ENCODE data around the gene C16orf87.
"Not testable (repeated sequence)": the region's sequence is repeated elsewhere in the genome, so short reads cannot be mapped to it uniquely, and the experiment has no call there.

C16orf87 gene

DNA sequence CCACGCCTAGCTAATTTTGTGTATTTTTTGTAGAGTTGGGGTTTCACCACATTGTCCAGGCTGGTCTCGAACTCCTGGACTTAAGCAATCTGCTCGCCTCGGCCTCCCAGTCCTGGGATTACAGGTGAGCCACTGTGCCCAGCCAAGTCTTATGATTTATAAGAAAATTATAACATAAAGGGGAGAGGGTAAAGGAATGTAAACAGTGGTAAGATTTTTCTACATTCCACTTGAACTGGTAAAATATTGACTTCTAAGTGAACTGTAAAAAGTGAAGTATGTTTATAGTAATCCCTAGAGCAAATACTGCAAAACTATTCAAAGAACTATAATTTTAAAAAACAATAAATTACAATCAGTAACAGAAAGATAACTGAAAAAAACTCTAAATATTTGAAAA is 33.5 kb downstream of the C16orf87 start:
- no peak for DNase-seq

DNA sequence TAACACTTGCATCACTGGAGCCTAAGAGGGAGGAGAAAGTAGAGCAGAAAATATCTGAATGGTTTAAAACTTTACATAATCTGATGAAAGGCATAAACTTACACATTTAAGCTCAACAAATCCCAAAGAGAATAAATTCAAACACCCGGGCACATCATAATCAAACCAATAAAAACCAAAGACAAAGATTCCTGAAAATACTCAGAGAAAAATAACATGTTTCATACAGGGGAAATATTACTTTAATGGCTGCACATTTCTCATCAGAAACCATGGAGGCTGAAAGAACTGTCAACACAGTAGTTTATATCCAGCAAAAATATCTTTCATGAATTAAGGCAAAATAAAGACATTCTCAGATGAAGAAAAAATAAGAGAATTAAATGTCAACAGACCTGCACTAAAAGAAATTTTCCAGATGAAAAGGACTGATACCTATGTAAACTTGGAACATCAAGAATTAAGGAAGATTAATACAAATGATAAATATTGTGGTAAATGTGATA is 34.2 kb downstream of the C16orf87 start:
- DNase-seq, result no peak

DNA sequence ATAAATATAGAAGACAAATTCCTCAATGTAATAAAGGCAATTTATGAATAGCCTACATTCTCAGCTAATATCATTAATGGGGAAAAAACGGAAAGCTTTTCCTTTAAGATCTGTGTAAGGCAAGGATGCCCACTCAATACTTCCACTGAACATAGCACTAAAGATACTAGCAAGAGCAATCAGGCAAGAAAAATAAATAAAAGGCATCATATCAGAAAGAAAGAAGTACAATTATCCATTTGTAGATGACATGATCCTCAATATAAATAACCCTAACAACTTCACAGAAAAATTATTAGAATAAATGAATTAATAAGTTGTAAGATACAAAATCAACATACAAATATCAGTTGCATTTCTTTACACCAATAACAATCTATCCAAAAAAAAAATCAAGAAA is 37.1 kb downstream of the C16orf87 start:
- DNase-seq, result no peak

DNA sequence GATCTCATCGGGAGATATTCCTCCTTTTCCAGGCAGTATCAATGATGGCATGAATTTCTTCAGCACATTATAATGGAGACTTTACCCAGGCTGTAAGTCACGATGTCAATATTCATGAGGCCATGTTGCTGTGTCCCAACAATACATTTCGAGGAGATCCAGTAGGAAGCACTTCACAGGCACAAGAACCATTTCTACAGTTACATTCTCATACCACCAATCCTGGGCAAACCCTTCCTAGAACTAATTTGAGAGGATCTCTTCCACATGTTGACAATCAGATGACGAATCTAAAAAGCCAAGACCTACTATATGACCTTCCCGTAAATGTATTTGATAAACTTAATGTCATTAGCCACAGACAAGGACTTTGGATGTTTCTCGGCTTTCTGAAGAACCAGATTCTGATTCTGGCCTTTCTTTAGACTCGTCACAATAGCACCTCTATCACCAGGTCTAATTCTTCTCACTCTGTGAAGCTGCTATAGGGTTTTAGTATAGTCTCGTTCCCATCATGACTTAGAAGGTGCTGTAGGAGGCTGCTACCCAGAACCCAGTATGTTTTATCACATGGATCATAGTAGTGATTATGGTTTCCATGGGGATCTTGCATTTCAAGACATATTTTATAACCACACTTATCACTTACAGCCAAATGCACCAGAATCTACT is 40.2 kb downstream of the C16orf87 start:
- DNase-seq, result no peak

DNA sequence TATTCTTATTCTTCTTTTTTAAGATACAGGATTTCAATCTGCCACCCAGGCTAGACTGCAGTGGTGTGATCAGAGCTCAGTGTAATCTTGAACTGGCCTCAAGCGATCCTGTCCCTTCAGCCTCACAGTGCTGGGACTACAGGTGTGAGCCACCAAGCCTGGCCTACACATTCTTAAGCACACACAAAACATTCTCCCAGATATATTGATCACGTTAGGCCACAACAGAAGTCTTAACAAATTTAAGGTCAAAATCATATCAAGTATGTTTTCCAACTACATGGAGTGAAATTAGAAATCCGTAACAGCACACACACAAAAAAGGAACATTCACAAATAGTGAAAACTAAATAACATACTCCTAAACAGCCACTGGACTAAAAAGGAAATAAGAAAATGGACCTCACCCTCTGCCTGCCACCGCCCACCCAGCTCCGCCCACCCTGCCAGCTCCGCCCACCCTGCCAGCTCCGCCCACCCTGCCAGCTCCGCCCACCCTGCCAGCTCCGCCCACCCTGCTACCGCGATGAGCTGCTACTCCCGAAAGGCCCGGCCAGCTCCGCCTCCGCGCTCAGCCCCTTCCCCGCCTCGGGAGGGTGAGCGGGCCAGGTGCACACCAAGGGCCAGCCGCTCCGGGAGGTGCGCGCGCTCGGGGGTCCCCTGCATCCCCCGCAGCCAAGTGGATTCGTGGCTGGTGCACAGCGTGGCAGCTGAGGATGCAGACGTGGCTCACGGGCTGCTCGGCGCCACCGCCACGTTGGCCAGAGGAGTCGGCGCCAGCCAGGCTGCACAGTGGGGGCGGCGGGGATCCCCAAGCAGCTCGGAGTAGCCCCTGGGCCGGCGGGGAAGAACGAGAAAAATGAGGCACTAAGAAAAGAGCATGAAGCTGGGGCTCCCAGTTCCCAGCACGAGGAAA is 41.2 kb downstream of the C16orf87 start:
- DNase-seq, result peak; percentile 74

DNA sequence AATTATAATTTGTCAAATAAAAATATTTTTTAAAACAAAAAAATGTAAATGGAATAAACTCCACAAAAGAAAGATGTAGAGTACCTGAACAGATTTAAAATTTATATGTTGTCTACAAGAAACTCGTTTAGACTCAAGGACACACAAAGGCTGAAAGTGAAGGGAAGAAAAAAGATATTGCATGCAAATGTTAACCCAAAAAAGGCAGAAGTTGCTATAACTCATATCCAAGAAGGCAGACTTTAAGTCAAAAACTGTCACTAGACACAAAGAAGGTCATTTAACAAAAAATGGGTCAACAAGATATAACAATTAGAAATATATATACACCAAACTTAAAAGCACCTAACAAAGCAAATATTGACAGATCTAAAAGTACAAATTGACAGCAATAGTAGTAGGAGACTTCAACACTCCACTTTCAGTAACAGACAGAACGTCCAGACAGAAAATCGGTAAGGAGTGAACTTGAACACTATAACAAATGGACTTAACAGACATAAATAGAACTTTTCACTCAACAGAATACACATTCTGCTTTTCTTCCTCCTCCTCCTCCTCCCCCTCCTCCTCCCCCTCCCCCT is 42.0 kb downstream of the C16orf87 start:
- no peak for DNase-seq

DNA sequence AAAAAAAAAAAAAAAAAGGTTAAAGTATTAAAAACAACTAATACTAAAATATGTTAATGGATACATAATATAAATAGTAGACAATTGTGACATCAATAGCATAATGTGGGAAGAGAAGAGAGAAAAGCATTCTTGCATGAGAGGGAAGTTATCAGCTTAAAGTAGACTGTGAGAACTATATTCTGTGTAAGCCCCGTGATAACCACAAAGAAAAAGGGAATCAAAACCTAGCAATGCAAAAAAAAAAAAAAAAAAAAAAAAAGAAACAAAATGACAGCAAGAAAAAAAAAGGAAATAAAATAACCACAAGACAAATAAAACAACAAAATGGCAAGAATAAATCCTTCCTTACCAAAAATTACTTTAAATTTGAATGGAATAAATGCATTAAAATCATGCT is 43.1 kb downstream of the C16orf87 start:
- DNase-seq, result no peak

DNA sequence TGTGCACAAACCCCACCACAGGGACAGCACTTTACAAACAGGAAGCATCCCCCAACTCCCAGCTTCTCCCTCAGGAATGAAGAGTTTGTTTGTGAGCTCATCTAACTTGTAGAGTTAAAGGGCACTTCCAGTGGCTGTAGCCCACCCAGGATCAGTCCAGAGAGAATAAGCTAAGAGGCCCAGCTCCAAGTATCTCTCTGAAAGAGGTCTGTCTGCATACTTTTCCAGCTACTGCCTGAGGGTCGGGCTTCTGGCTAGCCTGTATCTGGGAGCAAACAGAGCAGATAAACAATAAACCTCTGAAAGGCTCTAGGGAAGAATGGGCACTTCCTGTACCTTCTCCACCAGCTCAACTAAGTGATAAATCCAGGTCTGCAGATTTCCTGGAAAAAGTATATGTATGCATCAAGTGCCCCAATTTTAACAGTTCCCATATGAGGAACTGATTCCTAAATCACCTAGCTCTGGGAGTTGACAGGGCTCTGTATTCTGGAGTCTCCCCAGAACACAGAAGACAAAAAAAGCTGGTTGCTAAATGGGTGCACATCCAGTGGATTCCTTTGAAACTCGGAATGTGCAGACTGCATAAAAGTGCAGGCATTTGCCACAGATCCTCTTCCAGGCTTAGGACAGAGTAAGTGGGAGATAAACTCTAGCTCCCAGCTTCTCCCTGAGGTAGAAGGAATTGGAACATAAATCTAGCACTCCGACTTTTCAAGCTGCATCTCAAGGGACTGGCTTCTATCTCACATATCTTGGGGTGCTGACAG is 45.7 kb downstream of the C16orf87 start:
- no peak for DNase-seq

DNA sequence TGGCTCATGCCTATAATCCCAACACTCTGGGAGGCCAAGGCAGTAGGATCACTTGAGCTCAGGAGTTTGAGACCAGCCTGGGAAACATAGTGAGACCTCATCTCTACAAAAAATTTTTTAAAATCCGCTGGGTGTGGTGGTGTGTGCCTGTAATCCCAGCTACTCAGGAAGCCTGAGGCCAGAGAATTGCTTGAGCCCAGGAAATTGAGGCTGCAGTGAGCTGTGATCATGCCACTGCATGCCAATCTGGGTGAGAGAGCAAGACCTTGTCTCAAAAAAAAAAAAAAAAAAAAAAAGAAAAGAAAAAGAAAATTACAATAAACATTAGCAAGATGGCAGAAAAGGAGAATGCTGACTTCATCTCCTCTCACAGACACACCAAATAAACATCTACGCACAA is 46.4 kb downstream of the C16orf87 start:
- not testable (repeated sequence) for DNase-seq

DNA sequence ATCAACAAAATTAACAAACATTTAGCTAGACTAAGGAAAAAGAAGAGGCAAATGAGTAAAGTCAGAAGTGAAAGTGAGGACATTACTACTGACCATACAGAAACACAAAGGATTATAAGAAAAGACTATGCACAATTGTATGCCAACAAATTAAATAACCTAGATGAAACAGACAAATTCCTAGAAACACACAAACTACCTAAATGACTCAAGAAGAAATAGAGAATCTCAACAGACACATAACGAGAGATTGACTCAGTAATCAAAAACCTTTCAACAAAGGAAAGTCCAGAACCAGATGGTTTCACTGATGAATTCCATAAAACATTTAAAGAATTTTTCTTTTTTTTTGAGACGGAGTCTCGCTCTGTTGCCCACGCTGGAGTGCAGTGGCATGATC is 47.2 kb downstream of the C16orf87 start:
- no peak for DNase-seq

DNA sequence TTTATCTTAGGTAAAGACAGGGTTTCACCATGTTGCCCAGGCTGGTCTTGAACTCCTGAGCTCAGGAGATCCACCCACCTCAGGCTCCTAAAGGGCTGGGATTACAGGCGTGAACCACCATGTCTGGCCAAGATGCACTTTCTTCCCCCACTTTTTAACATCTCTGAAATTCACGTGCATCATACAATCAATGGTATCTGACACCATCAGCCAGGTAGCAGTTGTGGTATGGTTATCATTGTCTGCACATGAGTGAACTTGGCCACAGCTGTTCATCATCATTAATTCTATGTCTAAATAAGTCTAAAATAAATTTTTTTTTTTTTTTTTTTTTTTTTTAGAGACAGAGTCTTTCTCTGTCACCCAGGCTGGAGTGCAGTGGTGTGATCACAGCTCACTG is 48.7 kb downstream of the C16orf87 start:
- DNase-seq, result no peak

DNA sequence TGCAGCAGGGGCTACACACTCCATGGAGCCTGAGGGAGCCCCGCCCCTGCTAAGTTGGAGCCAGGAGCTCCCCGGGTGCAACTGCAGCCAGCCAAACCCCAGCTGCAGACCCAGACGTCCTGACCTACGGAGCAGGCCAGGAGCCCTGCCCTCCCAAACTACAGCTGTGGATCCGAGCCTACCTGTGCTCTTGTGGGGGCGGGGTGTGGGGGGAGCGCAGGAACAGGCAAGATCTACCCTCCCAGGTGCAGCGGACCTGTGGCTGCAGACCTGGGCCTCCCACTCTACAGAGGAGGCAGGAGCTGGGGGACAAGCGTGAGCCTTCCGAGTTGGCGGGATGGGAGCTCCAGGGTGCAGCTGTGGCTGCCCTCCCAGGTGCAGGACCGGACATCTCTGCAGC is 53.2 kb downstream of the C16orf87 start:
- DNase-seq, result no peak

DNA sequence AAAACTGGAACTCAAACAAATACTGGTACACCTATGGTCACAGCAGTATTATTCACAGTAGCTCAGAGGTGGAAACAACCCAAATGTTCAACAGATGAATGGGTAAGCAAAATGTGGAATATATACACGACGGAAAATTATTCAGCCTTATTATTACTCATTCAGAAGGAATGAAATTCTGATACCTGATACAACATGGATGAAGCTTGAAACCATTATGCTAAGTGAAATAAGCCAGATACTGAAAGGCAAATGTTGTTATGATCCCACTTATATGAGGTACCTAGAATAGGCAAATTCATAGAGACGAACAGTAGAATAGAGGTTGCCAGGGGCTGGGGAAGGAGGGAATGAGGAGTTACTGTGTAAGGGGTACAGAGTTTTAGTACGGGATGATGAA is 55.8 kb downstream of the C16orf87 start:
- no peak for DNase-seq

DNA sequence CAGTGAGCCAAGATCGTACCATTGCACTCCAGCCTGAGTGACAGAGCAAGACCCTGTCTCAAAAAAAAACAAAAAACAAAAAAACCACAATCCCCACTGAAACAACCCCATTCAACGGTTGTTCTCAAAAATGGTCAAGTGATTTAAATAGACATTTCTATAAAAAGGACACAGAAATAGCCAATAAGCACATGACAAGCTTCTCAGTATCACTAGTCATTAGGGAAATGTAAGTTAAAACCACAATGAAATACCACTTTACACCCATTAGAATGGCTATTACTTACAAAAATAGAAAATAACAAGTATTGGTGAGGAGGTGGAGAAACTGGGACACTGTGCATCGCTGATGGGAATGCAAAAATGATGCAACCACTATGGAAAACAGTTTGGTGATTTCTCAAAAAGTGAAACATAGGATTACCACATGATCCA is 56.2 kb downstream of the C16orf87 start:
- no peak for DNase-seq

DNA sequence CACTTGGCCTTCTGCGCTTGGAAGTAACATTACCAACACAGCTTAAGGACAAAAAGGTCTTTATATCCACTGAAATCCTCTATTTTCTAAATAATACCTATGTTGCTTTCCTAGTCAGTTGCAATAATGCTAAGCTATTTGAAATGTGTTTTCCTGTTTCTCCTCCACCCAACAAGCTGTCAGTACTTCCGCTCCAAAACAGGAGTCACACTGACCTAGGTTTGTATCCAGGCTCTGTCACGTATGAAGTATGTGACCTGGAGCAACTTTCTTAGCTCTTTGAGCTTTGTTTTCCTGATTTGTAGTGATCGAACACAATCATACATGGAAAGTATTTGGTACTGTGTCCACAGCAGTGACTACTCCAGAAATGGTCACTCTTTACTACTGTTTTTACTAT is 58.5 kb downstream of the C16orf87 start:
- DNase-seq, result no peak

DNA sequence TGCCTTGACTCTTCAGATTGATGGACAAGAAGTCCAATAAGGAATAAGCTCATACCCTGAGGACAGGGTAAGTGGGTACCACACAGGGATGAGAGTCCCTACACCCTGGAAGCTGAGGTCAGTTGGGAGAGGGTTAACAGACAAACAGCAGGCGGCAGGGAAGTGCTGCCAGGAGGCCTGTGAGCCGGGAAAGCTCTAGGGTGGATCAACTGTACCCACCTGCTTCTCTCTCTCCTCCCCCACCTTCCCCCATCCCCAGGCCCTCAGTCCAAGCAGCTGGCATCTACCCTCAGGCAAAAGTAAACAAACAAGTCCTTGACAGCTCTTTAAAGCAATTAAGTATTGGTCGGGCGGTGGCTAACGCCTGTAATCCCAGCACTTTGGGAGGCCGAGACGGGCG is 62.2 kb downstream of the C16orf87 start:
- no peak for DNase-seq

DNA sequence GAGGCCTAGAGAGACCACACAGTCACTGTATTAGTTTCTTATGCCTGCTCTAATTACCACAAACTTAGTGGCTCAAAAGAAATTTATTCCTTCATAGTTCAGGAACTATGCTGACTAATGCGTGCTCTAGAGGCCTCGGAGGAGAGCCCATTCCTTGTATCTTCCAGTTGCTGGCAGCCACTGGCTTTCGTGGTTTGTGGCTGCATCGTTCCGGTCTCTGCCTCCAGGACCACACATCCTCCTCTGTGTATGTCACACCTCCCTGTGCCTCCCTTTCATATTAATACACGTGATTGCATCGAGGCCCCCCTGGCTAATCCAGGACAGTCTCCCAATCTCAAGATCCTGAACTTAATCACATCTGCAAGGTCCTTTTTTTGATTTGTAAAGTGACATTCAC is 65.9 kb downstream of the C16orf87 start:
- DNase-seq, result no peak

DNA sequence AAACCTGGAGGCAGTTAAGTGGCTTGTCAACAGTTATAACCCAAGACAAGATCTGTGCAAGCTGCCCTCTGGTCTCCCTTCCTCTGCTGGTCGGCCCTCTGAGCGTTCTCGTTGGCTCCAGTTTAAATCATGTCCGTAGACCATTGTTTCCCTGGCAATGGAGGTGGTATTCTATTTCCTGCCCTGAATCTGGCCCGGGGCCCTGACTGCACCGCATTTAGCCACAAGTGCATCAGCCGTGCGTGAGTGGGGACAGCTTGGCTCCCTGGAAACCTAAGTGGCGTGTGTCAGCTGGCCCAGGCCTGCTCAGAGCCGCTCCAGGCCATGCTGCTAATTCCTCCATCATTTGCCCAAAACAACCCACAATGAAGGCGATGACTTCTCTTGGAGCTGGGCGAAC is 67.8 kb downstream of the C16orf87 start:
- no peak for DNase-seq

DNA sequence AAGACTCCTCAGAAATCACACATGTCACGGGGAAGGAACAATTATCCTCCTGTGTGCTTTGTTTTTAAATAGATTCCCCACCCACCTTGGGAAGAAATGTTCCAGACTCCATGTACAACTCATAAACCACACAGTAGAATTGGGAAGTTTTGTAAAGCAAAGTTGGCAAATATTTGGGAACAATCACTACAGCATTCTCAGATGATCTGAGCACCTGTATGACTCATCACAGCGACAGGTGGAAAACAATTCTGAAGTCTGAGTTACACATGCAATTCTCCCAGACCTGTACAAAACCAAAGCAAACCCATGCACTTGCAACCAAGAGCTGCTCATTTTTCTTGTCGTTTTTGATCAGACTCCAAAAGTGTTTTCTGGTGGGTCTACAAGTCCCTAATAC is 68.4 kb downstream of the C16orf87 start:
- DNase-seq, result no peak

DNA sequence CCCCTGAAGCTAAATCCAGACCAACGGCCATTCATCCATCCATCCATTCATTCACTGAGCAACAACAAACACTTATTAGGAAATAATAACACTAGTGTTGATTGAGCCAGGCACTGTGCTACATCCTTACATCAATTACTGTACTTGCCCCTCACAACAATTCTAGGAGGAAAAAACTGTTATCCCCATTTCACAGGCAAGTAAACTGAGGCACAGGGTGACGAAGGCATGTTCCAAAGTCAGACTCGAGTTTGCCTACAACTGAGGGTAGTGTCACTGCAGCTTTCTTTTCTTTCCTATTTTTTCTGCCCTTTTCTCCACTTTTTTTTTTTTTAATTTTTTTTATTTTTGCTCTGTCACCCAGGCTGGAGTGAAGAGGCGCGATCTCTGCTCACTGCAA is 71.7 kb downstream of the C16orf87 start:
- DNase-seq, result no peak

DNA sequence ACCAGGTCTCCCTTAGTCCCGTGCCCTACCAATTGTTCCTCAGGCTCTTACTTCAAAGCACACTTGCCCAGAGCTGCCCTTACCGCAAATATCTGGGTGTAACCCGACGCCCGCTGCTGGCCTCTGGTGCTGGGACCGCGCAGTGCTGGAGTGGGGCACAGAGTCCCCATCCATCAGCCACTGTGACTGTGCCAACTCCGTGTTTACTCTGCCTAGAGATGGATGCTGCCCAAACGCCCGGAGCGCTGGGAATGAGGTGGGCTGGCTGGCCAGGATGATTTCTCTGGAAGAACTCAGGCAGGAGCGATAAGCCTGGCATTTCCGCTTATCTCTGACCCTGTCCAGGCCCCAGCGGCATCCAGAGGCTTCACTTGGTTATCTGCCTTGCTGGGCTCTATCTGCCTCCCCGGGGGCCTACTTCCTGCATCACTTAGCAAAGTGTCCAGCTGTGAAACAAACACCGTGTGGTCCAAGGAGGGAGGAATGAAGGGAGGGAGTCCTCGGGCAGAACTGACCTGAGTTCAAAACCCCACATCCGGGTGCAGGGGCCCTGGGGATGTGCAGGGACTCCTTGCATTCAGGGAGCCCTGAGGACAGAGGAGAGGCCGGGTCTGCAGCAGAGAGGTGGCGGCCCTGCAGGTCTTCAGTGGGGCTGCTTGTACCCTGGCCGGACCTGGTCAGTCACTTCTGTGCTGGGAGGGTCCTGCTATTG is 73.5 kb downstream of the C16orf87 start:
- DNase-seq, result no peak

DNA sequence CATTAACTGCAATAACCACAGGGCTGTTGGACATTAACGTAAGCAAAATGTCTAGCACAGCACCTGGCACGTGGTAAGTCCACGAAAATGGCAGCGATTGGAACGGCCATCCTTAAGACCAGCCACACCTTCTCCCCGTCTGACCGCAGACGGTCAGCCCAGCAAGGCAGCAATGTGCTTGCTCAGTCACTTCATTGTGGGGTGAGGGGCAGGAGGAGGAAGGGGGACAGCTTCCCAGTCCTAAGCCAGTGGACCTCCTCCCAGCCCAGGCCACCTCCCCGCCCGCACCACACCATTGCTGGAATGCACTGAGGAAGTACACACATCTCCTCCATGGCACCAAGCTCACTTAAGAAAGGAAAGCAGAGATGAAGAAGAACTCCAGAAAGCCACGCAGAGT is 74.2 kb downstream of the C16orf87 start:
- no peak for DNase-seq
